OCI-LY1 (cell line): ENCODE measurements around the gene TMEM233.

Experiments
- H2AFZ ChIP-seq: fragments of 200-600 bp; sonication (generic), shearing (Covaris generic); 2 replicates; pipeline ENCODE4 v1.6.0; 2014; ENCODE audit warnings: antibody characterized with exemption, mild to moderate bottlenecking, low read length
- H3F3A ChIP-seq: fragments of 200-600 bp; sonication (generic), shearing (Covaris generic); 2 replicates; pipeline ENCODE4 v1.6.0; 2014; ENCODE audit warnings: mild to moderate bottlenecking, antibody characterized with exemption, low read length, moderate library complexity; ENCODE audit not compliant: insufficient read depth
- H3K27ac ChIP-seq: fragments of 200-600 bp; sonication (generic); 2 replicates; pipeline ENCODE4 v1.5.1; 2014; ENCODE audit warnings: low read length, mixed run types, mild to moderate bottlenecking, low read depth; ENCODE audit not compliant: poor library complexity, severe bottlenecking
- H3K27me3 ChIP-seq: fragments of 200-600 bp; sonication (generic); 2 replicates; pipeline ENCODE4 v1.6.0; 2014; ENCODE audit warnings: antibody characterized with exemption, mild to moderate bottlenecking, low read length, moderate library complexity; ENCODE audit not compliant: insufficient read depth
- H3K36me3 ChIP-seq: fragments of 200-600 bp; sonication (generic); 2 replicates; pipeline ENCODE4 v1.6.1; 2014; ENCODE audit warnings: mild to moderate bottlenecking, antibody characterized with exemption, low read length, moderate library complexity, mixed read lengths; ENCODE audit not compliant: insufficient read depth
- H3K4me1 ChIP-seq: fragments of 200-600 bp; sonication (generic); 2 replicates; pipeline ENCODE4 v1.5.1; 2014; ENCODE audit warnings: mild to moderate bottlenecking, low read length, moderate library complexity; ENCODE audit not compliant: insufficient read depth, severe bottlenecking
- H3K4me2 ChIP-seq: fragments of 200-600 bp; sonication (generic), shearing (Covaris generic); 2 replicates; pipeline ENCODE4 v1.6.1; 2014; ENCODE audit warnings: low read length
- H3K4me3 ChIP-seq: fragments of 200-600 bp; sonication (generic); 2 replicates; pipeline ENCODE4 v1.5.1; 2014; ENCODE audit warnings: low read length, low read depth, mild to moderate bottlenecking, mixed read lengths; ENCODE audit not compliant: poor library complexity, severe bottlenecking
- H3K79me2 ChIP-seq: fragments of 200-600 bp; shearing (Covaris generic); 2 replicates; pipeline ENCODE4 v1.6.1; 2016; ENCODE audit warnings: mixed run types, low read length, mixed read lengths; ENCODE audit not compliant: insufficient read depth
- H3K9ac ChIP-seq: fragments of 200-600 bp; sonication (generic), shearing (Covaris generic); 2 replicates; pipeline ENCODE4 v1.6.1; 2014; ENCODE audit warnings: mild to moderate bottlenecking, low read length, mixed read lengths
- H3K9me2 ChIP-seq: fragments of 200-600 bp; sonication (generic), shearing (Covaris generic); 2 replicates; pipeline ENCODE4 v1.6.1; 2014; ENCODE audit warnings: low read depth, mild to moderate bottlenecking, low read length, mixed read lengths
- H3K9me3 ChIP-seq: fragments of 200-600 bp; shearing (Covaris generic); 2 replicates; pipeline ENCODE4 v1.6.1; 2014; ENCODE audit warnings: low read length, mixed read lengths
- H4K20me1 ChIP-seq: fragments of 200-600 bp; sonication (generic), shearing (Covaris generic); 2 replicates; pipeline ENCODE4 v1.6.0; 2016; ENCODE audit warnings: mild to moderate bottlenecking, low read length; ENCODE audit not compliant: insufficient read depth
- EZH2 ChIP-seq: fragments of 200-600 bp; sonication (generic), shearing (Covaris generic); IDR thresholded peaks from 2 replicates; pipeline ENCODE4 v1.8.0; 2017; ENCODE audit warnings: borderline replicate concordance, mixed run types, mild to moderate bottlenecking, antibody characterized with exemption, low read length, moderate library complexity, mixed read lengths
- TF ChIP-seq, protein P1 (sequence below): fragments of 200-600 bp; sonication (generic), shearing (Covaris generic); IDR thresholded peaks from 2 replicates; pipeline ENCODE4 v1.5.1; 2017; ENCODE audit warnings: mild to moderate bottlenecking, antibody characterized with exemption, low read length, moderate library complexity, mixed read lengths

TMEM233 gene

DNA sequence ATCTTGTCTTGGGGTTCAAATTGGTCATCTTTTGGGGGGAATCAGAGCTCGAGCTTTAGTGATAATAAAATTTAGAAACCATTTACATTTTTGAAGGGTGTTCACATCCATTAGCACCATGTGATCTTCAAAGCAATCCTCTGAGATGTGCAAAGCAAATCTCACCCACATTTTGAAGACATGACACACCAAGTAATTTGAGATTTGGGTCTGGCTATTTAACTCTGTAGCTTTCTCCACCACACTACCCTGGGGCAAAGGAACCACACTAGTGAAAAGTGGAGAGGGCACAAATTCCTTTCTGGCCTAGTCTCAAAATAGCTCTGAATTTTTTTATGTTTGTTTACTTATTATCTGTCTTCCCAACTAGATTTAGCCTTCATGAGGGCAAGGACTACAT, 46.6 kb upstream of the TMEM233 start:
- no peak overlapping the region for H3K27ac ChIP-seq
- H3K36me3 ChIP-seq: no peaks in the 10 kb centered on the region
- no peaks in the 10 kb centered on the region for H4K20me1 ChIP-seq
- no peak overlapping the region for H3K4me3 ChIP-seq
- H3K9me2 ChIP-seq: no peaks in the 10 kb centered on the region
- TF ChIP-seq, protein P1, sequence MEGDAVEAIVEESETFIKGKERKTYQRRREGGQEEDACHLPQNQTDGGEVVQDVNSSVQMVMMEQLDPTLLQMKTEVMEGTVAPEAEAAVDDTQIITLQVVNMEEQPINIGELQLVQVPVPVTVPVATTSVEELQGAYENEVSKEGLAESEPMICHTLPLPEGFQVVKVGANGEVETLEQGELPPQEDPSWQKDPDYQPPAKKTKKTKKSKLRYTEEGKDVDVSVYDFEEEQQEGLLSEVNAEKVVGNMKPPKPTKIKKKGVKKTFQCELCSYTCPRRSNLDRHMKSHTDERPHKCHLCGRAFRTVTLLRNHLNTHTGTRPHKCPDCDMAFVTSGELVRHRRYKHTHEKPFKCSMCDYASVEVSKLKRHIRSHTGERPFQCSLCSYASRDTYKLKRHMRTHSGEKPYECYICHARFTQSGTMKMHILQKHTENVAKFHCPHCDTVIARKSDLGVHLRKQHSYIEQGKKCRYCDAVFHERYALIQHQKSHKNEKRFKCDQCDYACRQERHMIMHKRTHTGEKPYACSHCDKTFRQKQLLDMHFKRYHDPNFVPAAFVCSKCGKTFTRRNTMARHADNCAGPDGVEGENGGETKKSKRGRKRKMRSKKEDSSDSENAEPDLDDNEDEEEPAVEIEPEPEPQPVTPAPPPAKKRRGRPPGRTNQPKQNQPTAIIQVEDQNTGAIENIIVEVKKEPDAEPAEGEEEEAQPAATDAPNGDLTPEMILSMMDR: no peak
- TF ChIP-seq EZH2: no peak
- no peaks in the 10 kb centered on the region for H3K4me1 ChIP-seq
- no peak overlapping the region for H2AFZ ChIP-seq
- H3F3A ChIP-seq: no peaks in the 10 kb centered on the region
- no peak overlapping the region for H3K9ac ChIP-seq
- no peaks in the 10 kb centered on the region for H3K27me3 ChIP-seq
- no peaks in the 10 kb centered on the region for H3K9me3 ChIP-seq
- H3K4me2 ChIP-seq: no peak overlapping the region
- H3K79me2 ChIP-seq: no peaks in the 10 kb centered on the region

DNA sequence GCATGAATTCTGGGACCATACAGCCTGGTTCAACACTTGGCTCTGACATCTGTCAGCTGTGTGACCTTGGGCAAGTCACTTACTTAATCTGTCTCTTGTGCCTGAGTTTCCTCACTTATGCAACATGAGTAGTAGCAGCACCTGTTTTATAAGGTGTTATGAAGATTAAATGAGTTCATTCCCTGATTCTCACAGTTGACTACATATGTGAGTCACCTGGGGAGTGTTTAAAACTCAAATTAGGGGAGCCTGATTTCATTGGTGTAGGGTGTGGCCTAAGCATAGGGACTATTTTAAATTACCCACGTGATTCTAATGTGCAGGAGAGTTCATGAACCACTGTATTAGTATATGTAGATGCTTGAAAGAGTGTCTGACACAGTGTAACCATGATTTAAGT, 36.7 kb upstream of the TMEM233 start:
- Histone ChIP-seq H4K20me1 (no peaks in the 10 kb centered on the region), H3K4me3 (no peak overlapping the region), H3K27me3 (no peaks in the 10 kb centered on the region), H3K9me2 (no peaks in the 10 kb centered on the region), H3F3A (no peaks in the 10 kb centered on the region), H3K4me2 (no peak overlapping the region), H3K79me2 (no peaks in the 10 kb centered on the region), H3K9ac (no peak overlapping the region), H3K4me1 (no peaks in the 10 kb centered on the region), H2AFZ (no peak overlapping the region), H3K27ac (no peak overlapping the region), H3K36me3 (no peaks in the 10 kb centered on the region), H3K9me3 (no peaks in the 10 kb centered on the region)
- TF ChIP-seq, protein P1: no peak
- TF ChIP-seq EZH2: no peak

DNA sequence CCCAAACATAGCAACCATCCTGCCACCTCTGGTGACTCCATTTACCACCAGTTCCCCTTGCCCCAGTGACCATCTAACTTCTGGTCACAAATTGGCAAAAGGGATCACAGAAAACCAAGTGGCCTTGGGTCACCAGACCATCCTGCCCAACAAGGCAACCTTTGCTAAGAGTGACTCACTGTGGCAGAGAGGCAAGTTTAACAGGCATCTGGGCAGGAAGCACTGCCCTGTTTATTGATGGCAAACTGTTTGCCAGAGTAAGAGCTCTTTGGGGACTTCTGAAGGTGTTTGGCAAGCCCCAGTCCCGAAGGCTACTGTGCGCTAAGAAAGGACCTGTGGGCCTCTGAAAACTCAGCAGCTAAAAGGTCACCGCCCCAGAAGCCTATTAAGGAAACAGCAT, 28.2 kb upstream of the TMEM233 start:
- Histone ChIP-seq H3K36me3 (no peaks in the 10 kb centered on the region), H3K27ac (no peak overlapping the region), H2AFZ (no peak overlapping the region), H3K4me3 (no peak overlapping the region), H3K4me1 (no peaks in the 10 kb centered on the region), H4K20me1 (no peaks in the 10 kb centered on the region), H3K9ac (no peak overlapping the region), H3F3A (no peaks in the 10 kb centered on the region), H3K9me3 (no peaks in the 10 kb centered on the region), H3K79me2 (no peaks in the 10 kb centered on the region), H3K27me3 (no peaks in the 10 kb centered on the region), H3K9me2 (no peaks in the 10 kb centered on the region), H3K4me2 (no peak overlapping the region)
- no peak for TF ChIP-seq EZH2
- TF ChIP-seq, protein P1: no peak
